Natural killer cell treated with Interleukin-12 subunit alpha and Interleukin-12 subunit beta and Interleukin-15 and Interleukin-18, amount 100 ng/mL, for 72 hours (primary cell): ENCODE results near the gene CUX1. TPM values are rescaled to one million over a fixed set of nuclear protein-coding genes. Genes with fewer than 3 reads are reported as not detected.

Experiments used
- ATAC-seq, 2 donors: fragments of 150-1000 bp; cut with Tn5 transposase in 1 of 2; sonication (Bioruptor Pico), chemical (Tn5 transposase) in 1 of 2; 2 replicates each; pipeline ENCODE4 v1.10.0; 2021
- DNase-seq: peaks from one replicate; pipeline ENCODE4 v3.0.0; 2022; ENCODE audit warnings: low spot score
- H3K27ac Mint-ChIP-seq, 2 donors: 1 replicate in 1 of 2; 2 replicates in 1 of 2; pipeline ENCODE4 v1.8.0; 2022; ENCODE audit warnings: mixed read lengths in 2 of 2, mild to moderate bottlenecking in 1 of 2, moderate library complexity in 1 of 2
- H3K27me3 Mint-ChIP-seq, 2 donors: 1 replicate in 1 of 2; 2 replicates in 1 of 2; pipeline ENCODE4 v1.8.0; 2022; ENCODE audit warnings: mixed read lengths in 2 of 2
- H3K36me3 Mint-ChIP-seq: one replicate; pipeline ENCODE4 v1.8.0; 2022; ENCODE audit warnings: mixed read lengths
- H3K4me1 Mint-ChIP-seq, 2 donors: 1 replicate in 1 of 2; 2 replicates in 1 of 2; pipeline ENCODE4 v1.8.0; 2022; ENCODE audit warnings: low read depth in 2 of 2, mixed read lengths in 2 of 2, mild to moderate bottlenecking in 1 of 2
- H3K4me3 Mint-ChIP-seq: one replicate; pipeline ENCODE4 v1.8.0; 2022; ENCODE audit warnings: mixed read lengths
- H3K9me3 Mint-ChIP-seq: 2 replicates; pipeline ENCODE4 v1.8.0; 2022; ENCODE audit warnings: mixed read lengths
- total RNA-seq, 2 donors: library from RNA; stranded (reverse); gene quantifications; one replicate each; pipeline ENCODE4 v1.2.3, GENCODE V29; 2022

CUX1 gene
- total RNA-seq, 2 donors from 2014 or later = 25.2 to 28.5 TPM

DNA sequence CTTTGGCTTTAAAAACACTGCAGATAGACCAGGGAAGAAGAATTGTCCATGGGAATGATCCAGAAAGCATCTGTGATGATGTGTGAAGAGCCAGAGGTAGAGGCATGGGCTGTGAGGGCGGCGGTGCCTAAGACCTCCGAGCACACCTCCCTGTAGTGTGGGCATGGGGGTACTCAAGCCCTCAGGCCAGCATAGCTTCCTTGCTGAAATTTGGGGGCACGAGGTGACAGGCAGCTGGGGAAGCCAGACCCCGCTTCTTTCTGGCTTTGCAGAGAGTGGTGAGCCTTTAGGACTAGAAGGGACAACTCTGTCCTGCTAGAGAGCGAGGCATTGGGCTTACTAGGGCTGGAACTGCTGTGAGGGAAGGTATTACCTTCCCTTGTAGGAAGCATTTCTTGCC is 281.6 kb downstream of the CUX1 start:
- Mint-ChIP-seq H3K4me3 (no peak overlapping the region), H3K36me3 (no peaks in the 10 kb centered on the region), H3K27me3 (no peaks in the 10 kb centered on the region), H3K4me1 (no peaks in the 10 kb centered on the region), H3K27ac (no peak overlapping the region), H3K9me3 (no peaks in the 10 kb centered on the region)
- DNase-seq = no peak
- no peak for ATAC-seq

GRCh38 chr7:102099474-102099873 is 282.0 kb downstream of the CUX1 start:
- Mint-ChIP-seq H3K4me3 (no peak overlapping the region), H3K36me3 (no peaks in the 10 kb centered on the region), H3K9me3 (no peaks in the 10 kb centered on the region), H3K27ac (no peak overlapping the region), H3K27me3 (no peaks in the 10 kb centered on the region), H3K4me1 (no peaks in the 10 kb centered on the region)
- DNase-seq (no peak), ATAC-seq (no peak)

DNA sequence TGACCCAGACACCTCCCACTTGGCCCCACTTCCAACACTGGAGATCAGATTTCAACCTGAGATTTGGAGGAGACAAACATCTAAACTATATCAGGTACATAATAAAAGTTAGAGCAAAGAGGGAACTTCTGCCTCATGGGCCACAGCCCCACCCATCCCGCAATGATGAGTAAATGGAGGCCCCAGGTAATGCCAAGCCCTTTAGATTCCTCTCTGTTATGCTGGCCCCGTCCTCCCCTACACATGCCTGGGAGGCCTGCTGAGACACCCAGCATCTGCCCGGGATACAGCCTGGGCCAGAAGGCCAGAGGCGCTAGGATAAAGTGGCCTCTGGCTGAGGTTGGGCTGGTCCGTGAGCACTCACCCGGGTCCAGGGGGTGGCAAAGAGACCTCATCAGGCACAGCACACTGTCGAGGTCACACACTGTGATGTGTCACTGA is 283.7 kb downstream of the CUX1 start:
- ATAC-seq = no peak
- H3K9me3 Mint-ChIP-seq = no peaks in the 10 kb centered on the region
- peaks cover 4% of the 10 kb centered on the region for H3K36me3 Mint-ChIP-seq

DNA sequence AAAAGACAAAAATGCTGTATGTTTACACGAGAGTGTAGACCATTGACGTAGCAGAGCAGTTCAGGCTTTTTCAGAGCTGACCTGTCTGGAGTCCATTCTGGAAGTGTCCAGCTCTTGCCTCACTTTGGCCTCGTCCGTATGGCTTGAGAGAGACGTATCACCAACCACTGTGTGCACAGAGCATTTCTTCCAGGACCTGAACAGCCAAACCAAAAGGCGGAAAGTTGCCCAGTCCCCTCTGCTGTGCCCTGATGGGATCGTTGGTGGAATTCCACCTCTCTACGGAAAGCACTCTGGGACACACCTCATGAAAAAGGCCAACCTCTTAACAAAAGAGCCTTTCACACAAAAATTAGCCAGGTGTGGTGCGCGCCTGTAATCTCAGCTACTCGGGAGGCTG is 284.5 kb downstream of the CUX1 start:
- no peak for ATAC-seq
- Mint-ChIP-seq H3K36me3 (peaks cover 4% of the 10 kb centered on the region), H3K9me3 (no peaks in the 10 kb centered on the region), H3K27ac (no peak overlapping the region), H3K4me1 (no peaks in the 10 kb centered on the region), H3K27me3 (no peaks in the 10 kb centered on the region), H3K4me3 (no peak overlapping the region)
- DNase-seq = no peak

More for the DNA sequence above, 283.7 kb downstream of the CUX1 start:
- H3K4me1 Mint-ChIP-seq = no peaks in the 10 kb centered on the region
- H3K27ac Mint-ChIP-seq = no peak overlapping the region
- DNase-seq = no peak
- no peaks in the 10 kb centered on the region for H3K27me3 Mint-ChIP-seq
- no peak overlapping the region for H3K4me3 Mint-ChIP-seq

DNA sequence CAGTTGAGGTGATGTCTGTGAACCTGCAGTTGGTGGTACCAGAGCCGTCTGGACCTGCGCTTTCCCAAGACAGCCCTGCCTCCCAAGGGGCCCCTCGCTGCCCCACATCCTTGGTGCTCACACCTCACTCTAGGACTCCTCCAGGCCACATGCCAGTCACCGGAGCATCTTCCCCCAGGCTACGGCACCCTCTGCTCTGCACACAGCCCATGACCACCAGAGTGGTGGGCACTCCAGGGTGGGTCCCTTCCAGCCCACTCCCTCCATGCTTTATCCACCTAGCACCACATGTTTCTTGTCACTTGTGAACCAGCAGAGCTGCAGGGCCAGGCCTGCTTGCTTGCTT is 285.6 kb downstream of the CUX1 start:
- Mint-ChIP-seq H3K27ac (no peak overlapping the region), H3K4me3 (no peak overlapping the region), H3K9me3 (no peaks in the 10 kb centered on the region), H3K36me3 (peaks cover 4% of the 10 kb centered on the region), H3K27me3 (no peaks in the 10 kb centered on the region), H3K4me1 (no peaks in the 10 kb centered on the region)
- ATAC-seq (peak in 1 of 2 donors; percentile 55), DNase-seq (no peak)

DNA sequence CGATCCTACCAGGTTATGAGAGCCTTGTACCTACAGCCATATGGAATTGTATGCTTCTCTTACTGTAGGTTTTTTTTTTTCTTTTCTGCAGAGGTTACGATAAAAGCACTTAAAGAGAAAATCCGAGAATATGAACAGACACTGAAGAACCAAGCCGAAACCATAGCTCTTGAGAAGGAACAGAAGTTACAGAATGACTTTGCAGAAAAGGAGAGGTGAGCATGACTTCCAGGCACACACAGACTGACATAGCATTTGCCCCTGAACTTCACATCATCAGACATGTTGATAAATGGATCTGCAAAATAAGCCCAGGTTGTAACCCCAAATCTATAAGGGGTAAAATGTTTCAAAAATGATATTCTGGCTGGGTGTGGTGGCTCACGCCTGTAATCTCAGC is 286.8 kb downstream of the CUX1 start:
- no peak overlapping the region for H3K27ac Mint-ChIP-seq

DNA sequence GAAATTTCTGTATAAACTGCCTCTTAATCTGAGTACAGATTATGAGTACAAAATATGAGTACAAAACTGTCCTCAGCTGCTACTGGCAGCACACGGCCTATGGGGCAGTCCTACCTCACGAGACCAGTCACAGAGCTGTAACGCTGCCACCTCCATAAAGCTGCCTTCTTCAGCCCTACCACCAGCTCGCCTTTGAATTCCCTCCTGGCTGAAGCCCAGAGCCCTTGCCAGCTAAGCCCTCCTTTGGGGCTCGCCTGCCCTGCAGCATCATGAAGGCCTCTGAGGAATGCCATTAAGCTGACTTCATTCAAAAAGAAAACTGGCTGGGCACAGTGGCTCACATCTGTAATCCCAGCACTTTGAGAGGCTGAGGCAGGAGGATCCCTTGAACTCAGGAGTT is 289.2 kb downstream of the CUX1 start:
- no peak for ATAC-seq
- H3K4me1 Mint-ChIP-seq = no peaks in the 10 kb centered on the region
- no peaks in the 10 kb centered on the region for H3K27me3 Mint-ChIP-seq
- DNase-seq = no peak
- H3K36me3 Mint-ChIP-seq = peaks cover 4% of the 10 kb centered on the region
- H3K9me3 Mint-ChIP-seq = no peaks in the 10 kb centered on the region
- no peak overlapping the region for H3K4me3 Mint-ChIP-seq
- no peak overlapping the region for H3K27ac Mint-ChIP-seq

More for the DNA sequence above, 286.8 kb downstream of the CUX1 start:
- H3K4me1 Mint-ChIP-seq = no peaks in the 10 kb centered on the region
- no peaks in the 10 kb centered on the region for H3K9me3 Mint-ChIP-seq
- ATAC-seq = no peak
- H3K4me3 Mint-ChIP-seq = no peak overlapping the region
- peaks cover 4% of the 10 kb centered on the region for H3K36me3 Mint-ChIP-seq
- no peaks in the 10 kb centered on the region for H3K27me3 Mint-ChIP-seq
- no peak for DNase-seq

DNA sequence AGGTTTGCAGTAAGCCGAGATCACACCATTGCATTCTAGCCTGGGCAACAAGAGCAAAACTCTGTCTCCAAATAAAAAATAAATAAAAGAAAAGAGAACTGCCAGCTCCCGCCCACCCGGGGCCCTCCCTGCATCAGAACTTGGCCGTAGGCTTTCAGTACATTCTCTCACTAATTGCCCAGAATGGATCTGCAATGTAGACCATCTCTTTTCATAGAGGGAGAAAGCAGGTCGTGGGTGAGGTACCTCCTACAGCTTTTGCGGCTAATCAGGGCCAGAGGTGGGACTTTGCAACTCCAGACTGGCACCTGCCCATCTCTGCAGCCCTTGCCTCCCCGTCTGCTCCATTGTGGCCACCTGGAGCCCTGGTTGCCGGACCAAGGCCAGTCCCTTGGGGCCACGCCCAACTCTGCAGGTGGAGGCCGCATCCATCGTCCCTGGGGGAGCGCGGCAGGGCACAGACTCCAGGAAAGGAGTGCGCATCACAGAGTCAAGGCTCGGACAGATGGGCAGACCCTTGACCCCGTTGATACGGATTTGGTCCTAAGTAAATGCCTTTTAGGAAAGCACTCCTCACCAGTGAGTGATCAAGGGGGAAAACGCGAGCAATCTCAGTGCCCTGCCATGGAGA is 290.2 kb downstream of the CUX1 start:
- Mint-ChIP-seq H3K4me3 (no peak overlapping the region), H3K27me3 (no peaks in the 10 kb centered on the region), H3K9me3 (no peaks in the 10 kb centered on the region), H3K4me1 (no peaks in the 10 kb centered on the region), H3K36me3 (peaks cover 4% of the 10 kb centered on the region), H3K27ac (no peak overlapping the region)
- DNase-seq (no peak), ATAC-seq (no peak)

- H3K36me3 Mint-ChIP-seq = peaks cover 9% of the 10 kb centered on the region
- H3K4me3 Mint-ChIP-seq = no peak overlapping the region
- H3K4me1 Mint-ChIP-seq = no peaks in the 10 kb centered on the region
- no peak for DNase-seq
- H3K27me3 Mint-ChIP-seq = no peaks in the 10 kb centered on the region
- no peaks in the 10 kb centered on the region for H3K9me3 Mint-ChIP-seq
- ATAC-seq = no peak
- H3K27ac Mint-ChIP-seq = no peak overlapping the region
These were observed 293.9 kb downstream of the CUX1 start for GRCh38 chr7:102111061-102112041.

DNA sequence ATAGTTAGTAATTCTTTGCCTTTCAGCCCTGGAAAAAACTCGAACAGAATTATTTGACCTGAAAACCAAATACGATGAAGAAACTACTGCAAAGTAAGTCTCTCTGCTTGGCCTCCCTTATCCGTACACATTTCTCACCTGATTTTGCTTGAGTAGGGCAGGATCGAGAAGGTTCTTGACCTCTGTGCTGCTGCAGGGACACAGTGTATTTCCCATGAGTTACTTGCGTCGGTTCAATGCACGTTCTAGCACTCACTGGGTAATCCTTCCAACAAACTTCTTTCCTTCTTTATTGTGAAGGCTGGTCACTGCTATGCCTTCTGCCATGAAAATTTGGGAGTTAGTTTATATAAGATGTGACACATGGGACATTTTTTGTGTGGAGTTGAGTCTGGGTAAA is 297.8 kb downstream of the CUX1 start:
- no peak for ATAC-seq
- no peak overlapping the region for H3K27ac Mint-ChIP-seq
- H3K4me1 Mint-ChIP-seq = no peaks in the 10 kb centered on the region
- no peak overlapping the region for H3K4me3 Mint-ChIP-seq
- H3K36me3 Mint-ChIP-seq = peaks cover 9% of the 10 kb centered on the region
- no peak for DNase-seq
- no peaks in the 10 kb centered on the region for H3K9me3 Mint-ChIP-seq
- no peaks in the 10 kb centered on the region for H3K27me3 Mint-ChIP-seq

DNA sequence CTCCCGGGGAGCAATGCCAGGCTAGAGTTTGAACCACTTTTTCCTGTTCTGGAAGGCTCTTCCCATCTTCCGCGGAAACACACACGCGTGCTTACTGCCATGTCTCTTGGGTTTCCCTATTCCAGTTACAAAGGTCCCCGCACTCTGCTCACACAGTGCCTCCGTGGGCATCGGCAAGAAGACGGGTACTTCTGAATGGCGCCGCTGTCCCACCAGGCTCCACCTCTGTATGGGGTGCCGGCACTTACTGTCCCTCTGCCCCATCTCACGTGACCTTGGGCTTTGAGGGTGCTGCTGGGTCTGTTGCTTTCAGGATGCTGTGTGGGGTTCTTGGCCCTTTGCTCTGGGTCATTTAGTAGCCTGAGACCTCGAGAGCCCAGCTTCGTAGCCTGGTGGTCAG is 298.5 kb downstream of the CUX1 start:
- H3K36me3 Mint-ChIP-seq = peaks cover 9% of the 10 kb centered on the region
- ATAC-seq = no peak
- DNase-seq = no peak
- no peak overlapping the region for H3K4me3 Mint-ChIP-seq
- no peaks in the 10 kb centered on the region for H3K4me1 Mint-ChIP-seq
- H3K9me3 Mint-ChIP-seq = no peaks in the 10 kb centered on the region
- H3K27ac Mint-ChIP-seq = no peak overlapping the region
- H3K27me3 Mint-ChIP-seq = no peaks in the 10 kb centered on the region

- H3K9me3 Mint-ChIP-seq = no peaks in the 10 kb centered on the region
- DNase-seq = no peak
- no peak for ATAC-seq
- peaks cover 9% of the 10 kb centered on the region for H3K36me3 Mint-ChIP-seq
- H3K4me3 Mint-ChIP-seq = no peak overlapping the region
- peak overlapping the region in 1 of 2 donors; percentile 75 for H3K27ac Mint-ChIP-seq
- peaks cover 6 to 9% of the 10 kb centered on the region in 2 donors for H3K4me1 Mint-ChIP-seq
- no peaks in the 10 kb centered on the region for H3K27me3 Mint-ChIP-seq
These were observed 300.3 kb downstream of the CUX1 start for GRCh38 chr7:102117743-102118142.

DNA sequence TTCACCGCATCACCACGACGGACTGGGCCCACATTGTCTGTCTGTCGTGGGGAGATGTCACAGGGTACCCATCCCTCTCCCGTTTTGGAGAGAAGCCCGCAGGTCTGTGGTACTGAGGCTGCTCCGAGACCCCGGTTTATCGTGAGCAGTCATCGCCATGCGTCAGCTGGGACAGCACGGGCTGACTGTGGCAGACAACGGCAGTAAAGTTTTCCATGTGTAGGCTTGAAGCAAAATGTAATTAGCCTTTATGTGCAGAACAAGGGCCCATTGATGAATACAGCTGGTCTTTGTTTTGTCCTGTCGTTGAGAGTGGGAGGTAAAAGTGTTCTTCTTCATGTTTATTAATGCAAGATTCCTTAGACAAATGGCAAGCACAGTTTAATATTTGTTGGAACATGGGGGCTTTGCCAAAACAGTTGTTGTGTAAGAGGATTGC is 301.8 kb downstream of the CUX1 start:
- DNase-seq (no peak), ATAC-seq (no peak)
- H3K36me3 Mint-ChIP-seq = peaks cover 9% of the 10 kb centered on the region
- H3K27me3 Mint-ChIP-seq = no peaks in the 10 kb centered on the region
- no peaks in the 10 kb centered on the region for H3K9me3 Mint-ChIP-seq
- H3K27ac Mint-ChIP-seq = no peak overlapping the region
- no peak overlapping the region for H3K4me3 Mint-ChIP-seq
- peaks cover 9% of the 10 kb centered on the region in 2 donors for H3K4me1 Mint-ChIP-seq

- H3K27me3 Mint-ChIP-seq = no peaks in the 10 kb centered on the region
- H3K4me3 Mint-ChIP-seq = no peak overlapping the region
- peaks cover 9% of the 10 kb centered on the region in 2 donors for H3K4me1 Mint-ChIP-seq
- no peaks in the 10 kb centered on the region for H3K9me3 Mint-ChIP-seq
- no peak overlapping the region for H3K27ac Mint-ChIP-seq
- H3K36me3 Mint-ChIP-seq = peaks cover 9% of the 10 kb centered on the region
- no peak for DNase-seq
- no peak for ATAC-seq
These were observed 302.5 kb downstream of the CUX1 start for GRCh38 chr7:102119925-102120324.
